Sigmoid colon (tissue), 4 donors: ENCODE measurements around the gene CCNY.

Experiments
- CTCF ChIP-seq, 4 experiments: fragments of 450-650 bp in 3 of 4; fragments of 200-600 bp in 1 of 4; IDR thresholded peaks; one replicate each; pipeline ENCODE4 v1.5.1; 2016 to 2019; ENCODE audit warnings: antibody characterized with exemption in 4 of 4, mild to moderate bottlenecking in 3 of 4, moderate library complexity in 2 of 4
- EP300 ChIP-seq, 4 donors: sonication (generic); formaldehyde crosslinking; IDR thresholded peaks; one replicate each; pipeline ENCODE4 v1.6.1; 2017; ENCODE audit warnings: antibody characterized with exemption in 4 of 4
- POLR2A ChIP-seq, 2 donors: fragments of 450-650 bp; IDR thresholded peaks; one replicate each; pipeline ENCODE4 v1.6.1; 2016; ENCODE audit warnings: antibody characterized with exemption in 2 of 2, mild to moderate bottlenecking in 2 of 2, moderate library complexity in 2 of 2

DNA sequence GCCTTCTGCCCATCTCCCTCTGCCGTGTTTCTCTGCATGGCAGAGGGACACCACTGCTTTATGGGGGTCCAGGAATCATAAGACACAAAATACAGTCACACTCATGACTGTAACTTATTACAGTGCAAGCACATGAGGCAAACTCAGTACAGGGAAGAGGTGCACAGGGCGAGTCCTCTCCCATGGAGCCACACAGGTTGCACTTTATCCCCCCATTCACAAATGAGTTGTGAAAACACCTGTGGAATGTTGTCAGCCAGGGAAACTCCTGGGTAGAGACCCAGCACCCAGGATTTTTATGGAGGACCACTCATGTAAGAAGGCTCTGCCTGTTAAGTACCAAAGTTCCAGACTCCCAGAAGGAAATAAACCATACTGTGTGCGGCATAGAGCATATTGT is 161.6 kb downstream of the CCNY start:
- TF ChIP-seq POLR2A (IDR thresholded peaks at IDR 0.05): no peak
- no peak for TF ChIP-seq CTCF (IDR thresholded peaks at IDR 0.05)
- no peak for TF ChIP-seq EP300 (IDR thresholded peaks at IDR 0.05)
